ENCODE data around the gene GSN.

The GSN gene

DNA sequence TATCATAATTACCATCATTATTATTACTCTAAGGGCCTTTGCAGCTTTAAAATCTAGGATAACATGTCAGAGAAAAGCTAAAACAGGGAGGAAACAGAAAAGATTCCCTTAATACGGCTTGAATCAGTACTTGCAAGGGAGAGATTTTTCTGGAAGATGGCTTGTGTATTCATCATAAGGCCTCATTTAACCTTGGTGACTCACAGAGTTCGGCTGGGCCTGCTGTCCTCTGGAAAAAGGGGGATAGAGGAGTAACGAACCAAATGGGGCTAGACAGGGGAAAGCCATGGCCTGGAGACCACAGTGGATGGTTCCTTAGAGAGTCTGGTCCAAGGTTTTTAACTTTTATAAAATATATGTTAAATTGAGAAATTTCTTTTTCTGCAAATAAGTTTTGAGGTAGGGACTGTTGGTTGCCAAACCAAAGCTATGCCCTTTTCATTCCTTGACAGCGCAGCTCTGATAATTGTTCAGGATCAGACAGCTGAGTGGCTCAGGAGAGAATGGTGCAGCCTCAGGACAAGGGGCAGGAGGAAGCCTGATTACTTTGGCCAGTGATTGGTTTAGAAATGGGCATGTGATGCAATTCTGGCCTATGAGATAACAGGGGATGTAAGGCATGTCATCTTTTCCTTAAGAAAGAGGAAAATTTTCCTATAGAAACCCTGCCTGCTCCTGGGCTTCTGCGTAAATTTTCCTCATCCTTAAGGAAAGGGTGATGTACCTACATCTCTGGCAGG lies 25.6 kb upstream of the GSN start:
- FAIRE-seq (no peak), DNase-seq (ENCODE audit: extremely low spot score, insufficient read length, low read depth) (no peak)

GRCh38 chr9:121242959-121243346 lies 25.0 kb upstream of the GSN start:
- DNase-seq (ENCODE audit: extremely low spot score, insufficient read length, low read depth) (no peak), FAIRE-seq (no peak)

- FAIRE-seq: no peak
- no peak for DNase-seq (ENCODE audit: extremely low spot score, insufficient read length, low read depth)
These were observed 21.0 kb upstream of the GSN start for GRCh38 chr9:121246821-121247561.

DNA sequence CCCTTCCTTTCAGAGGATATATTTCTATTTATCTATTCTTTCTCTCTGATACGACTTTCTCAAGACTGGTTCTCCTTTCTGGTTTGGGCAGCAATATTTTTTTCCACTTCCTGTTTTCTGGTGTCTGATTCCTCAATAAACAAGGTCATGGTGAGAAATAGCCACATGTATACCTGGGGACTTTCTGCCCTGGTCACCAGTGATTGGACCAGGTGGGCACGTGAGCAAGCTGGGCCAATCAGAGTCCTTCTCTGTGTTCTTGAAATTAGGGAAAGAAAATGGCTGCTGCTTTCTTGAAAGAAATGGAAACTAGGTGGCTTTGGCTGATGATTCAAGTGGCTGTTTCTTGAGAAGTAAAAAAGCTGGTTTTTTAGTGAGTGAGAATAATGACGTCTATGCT lies 18.4 kb upstream of the GSN start:
- FAIRE-seq (no peak), DNase-seq (ENCODE audit: extremely low spot score, insufficient read length, low read depth) (no peak)

DNA sequence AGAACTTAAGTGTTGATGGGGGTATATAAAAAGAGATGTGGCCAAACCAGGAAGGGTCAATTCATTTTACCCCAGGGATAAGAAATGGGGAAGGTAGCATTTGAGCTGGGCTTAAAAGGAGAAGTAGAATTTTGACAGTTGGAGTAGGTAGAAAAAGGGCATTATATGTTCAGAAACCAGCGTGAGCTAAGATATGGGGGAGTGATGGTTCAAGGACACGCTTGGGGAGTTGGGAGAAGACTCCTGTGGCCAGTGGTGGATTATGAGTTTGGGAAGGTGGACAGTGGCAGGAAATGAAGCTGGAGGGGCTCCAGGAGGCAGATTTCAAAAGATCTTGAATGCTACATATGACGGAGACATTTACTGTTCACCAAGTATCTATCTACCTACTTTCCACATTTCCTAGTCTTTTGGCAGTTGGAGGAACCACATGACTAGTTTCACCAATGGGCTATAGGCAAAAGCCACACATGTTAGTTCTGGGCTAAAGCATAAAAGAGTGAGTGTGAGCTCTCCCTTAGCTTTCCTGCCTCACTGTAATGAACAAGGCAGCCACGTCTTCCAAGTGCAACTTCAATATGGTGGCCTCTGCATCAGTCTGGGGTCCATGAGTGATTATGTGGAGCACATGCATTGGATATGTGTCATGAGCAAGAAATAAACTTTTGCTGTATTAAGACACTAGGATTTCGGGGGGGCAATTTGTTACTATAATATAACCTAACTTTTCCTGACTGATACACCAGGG lies 15.7 kb upstream of the GSN start:
- DNase-seq (ENCODE audit: extremely low spot score, insufficient read length, low read depth): no peak

GRCh38 chr9:121253162-121253561 lies 14.8 kb upstream of the GSN start:
- no peak for FAIRE-seq
- no peak for DNase-seq (ENCODE audit: extremely low spot score, insufficient read length, low read depth)

More for the DNA sequence above, 15.7 kb upstream of the GSN start:
- FAIRE-seq: no peak

DNA sequence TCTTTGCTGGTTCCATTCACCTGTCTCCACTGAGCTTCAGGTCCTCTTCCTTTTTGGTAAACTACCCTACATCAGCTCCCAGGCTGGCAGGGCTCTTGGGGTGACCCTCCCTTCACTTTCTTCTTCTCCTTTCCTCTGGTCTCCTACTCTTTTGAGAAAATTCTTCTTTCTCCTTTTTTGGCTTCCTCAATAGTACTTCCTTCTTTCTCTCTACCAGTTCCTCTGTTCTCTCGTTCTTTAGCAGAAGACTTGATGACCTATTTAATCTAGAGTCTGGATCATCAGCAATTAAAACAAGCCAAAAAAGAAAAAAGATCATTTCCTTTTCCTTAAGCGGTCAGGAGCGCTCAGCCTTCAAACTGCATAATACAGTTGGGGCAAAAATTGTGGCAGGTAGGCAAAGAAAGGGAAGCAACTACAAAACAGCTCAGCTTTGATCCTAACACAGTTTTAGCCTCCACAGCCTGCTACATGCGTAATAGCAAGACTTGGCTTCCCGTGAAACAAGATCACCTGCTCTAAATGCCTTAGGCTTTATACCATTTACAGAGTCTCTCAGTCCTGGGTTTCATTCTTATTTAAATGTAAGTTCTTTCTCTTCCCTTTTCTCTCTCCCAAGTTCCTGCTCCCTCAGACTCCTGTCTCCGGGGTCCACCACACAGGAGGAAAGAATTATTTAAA lies 14.0 kb upstream of the GSN start:
- DNase-seq (ENCODE audit: extremely low spot score, insufficient read length, low read depth) (no peak), FAIRE-seq (no peak)

- no peak for DNase-seq (ENCODE audit: extremely low spot score, insufficient read length, low read depth)
- no peak for FAIRE-seq
These were observed 8.5 kb upstream of the GSN start for GRCh38 chr9:121259498-121259897.

- FAIRE-seq: no peak
These were observed 8.0 kb upstream of the GSN start for GRCh38 chr9:121259935-121260334.

GRCh38 chr9:121260457-121261106 lies 7.4 kb upstream of the GSN start:
- DNase-seq (ENCODE audit: extremely low spot score, insufficient read length, low read depth) (no peak), FAIRE-seq (no peak)

More at GRCh38 chr9:121259935-121260334, 8.0 kb upstream of the GSN start:
- no peak for DNase-seq (ENCODE audit: extremely low spot score, insufficient read length, low read depth)

- DNase-seq (ENCODE audit: extremely low spot score, insufficient read length, low read depth) (no peak), FAIRE-seq (no peak)
These were observed 6.9 kb upstream of the GSN start for GRCh38 chr9:121261107-121261460.

GRCh38 chr9:121261755-121262154 lies 6.2 kb upstream of the GSN start:
- DNase-seq (ENCODE audit: extremely low spot score, insufficient read length, low read depth) (no peak), FAIRE-seq (no peak)

GRCh38 chr9:121262423-121262822 lies 5.5 kb upstream of the GSN start:
- DNase-seq (ENCODE audit: extremely low spot score, insufficient read length, low read depth) (no peak), FAIRE-seq (no peak)

DNA sequence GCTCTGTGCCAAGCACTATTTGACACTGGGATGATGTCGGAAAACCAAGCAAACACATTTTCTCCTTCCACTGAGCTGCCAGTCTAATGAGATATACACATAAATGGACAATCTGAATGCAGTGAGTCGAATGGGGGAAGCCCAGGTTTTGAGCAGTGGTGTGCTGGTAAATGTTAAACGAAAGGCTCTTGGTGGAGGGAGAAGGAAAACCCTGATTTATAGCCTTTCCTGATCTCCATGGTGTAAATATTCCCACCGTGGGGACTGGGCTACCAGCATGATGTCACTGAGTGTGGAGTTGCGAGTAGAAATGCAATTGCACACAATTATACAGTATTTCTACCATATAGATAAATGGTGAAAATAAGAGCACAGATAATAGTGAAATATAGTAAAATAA lies 5.0 kb upstream of the GSN start:
- FAIRE-seq (no peak), DNase-seq (ENCODE audit: extremely low spot score, insufficient read length, low read depth) (no peak)

DNA sequence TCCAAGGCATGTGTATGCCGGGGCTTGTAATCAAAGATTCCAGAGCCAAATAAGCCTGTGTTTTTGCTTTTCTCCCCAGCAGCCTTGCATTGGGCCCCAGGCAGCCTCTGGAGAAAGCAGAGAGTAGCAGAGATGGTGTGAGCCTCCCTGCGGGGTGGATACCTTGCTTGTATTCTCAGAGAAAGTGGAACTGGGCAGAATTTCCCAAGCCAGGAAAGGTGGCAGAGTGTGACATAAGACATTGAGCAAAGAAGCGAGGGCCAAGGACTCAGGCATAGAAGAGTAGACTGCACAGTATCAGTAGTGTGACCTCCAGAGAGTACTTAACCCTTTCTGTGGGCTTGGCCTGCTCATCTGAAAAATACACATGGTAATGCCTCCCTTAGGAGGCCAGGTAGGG lies 1.6 kb upstream of the GSN start:
- FAIRE-seq: no peak
- no peak for DNase-seq (ENCODE audit: extremely low spot score, insufficient read length, low read depth)

DNA sequence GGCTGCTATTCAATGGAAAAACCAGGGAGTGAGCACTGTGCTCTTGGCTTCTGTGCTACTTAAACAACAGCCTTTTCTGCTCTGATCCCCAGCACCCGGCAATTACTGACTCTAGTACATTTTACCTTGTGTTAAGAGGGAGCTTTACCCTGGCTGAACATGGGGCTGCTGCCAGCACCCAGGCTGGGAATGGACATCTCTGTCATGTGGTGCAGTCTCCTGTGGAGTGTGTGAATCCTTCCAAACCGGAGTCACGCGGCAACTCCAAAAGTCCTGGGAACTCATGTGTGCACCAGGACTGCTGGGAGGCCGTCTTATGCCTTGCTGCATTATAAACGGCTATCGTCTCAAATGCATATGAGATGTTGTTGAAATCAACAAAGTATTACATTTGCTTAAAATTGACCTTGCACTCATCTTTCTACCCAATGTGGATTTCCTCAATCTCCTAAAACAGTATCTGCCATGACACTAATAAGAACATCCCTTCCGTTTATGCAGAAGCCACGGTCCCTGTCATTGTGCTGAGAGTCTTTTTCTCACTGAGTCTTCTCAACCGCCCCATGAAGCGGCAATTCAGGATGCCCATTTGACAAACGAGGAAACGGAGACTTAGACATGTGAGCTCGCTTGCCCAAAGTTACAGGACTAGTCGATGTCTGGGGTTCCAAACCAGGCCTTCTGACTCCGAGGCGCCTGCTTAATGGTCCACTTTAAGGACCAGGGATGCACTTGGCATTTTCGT lies 884 bp upstream of the GSN start:
- FAIRE-seq: no peak
- DNase-seq (ENCODE audit: extremely low spot score, insufficient read length, low read depth): no peak

GRCh38 chr9:121268598-121268850 lies 562 bp downstream of the GSN start:
- DNase-seq (ENCODE audit: extremely low spot score, insufficient read length, low read depth) (no peak), FAIRE-seq (no peak)

GRCh38 chr9:121268851-121269641 lies 1.1 kb downstream of the GSN start:
- DNase-seq (ENCODE audit: extremely low spot score, insufficient read length, low read depth) (no peak), FAIRE-seq (no peak)

Data from GM18507 (cell line).